MM.1S (cell line): ENCODE data around the gene C11orf54.

Experiments used
- DNase-seq: peaks from one replicate; pipeline ENCODE4 v3.0.0-alpha.2; 2015
- H2AFZ ChIP-seq: fragments of 300-600 bp; sonication (generic); 2 replicates; pipeline ENCODE4 v1.6.0; 2016; ENCODE audit warnings: antibody characterized with exemption, low read length
- H3F3A ChIP-seq: fragments of 300-600 bp; sonication (generic); 2 replicates; pipeline ENCODE4 v1.6.1; 2016; ENCODE audit warnings: mild to moderate bottlenecking, antibody characterized with exemption, low read length, moderate library complexity, mixed read lengths; ENCODE audit not compliant: insufficient read depth
- H3K27ac ChIP-seq: fragments of 300-600 bp; sonication (generic); 2 replicates; pipeline ENCODE4 v1.5.1; 2016; ENCODE audit warnings: mild to moderate bottlenecking, low read length
- H3K27me3 ChIP-seq: fragments of 300-600 bp; sonication (generic); replicated peaks from 2 replicates; pipeline ENCODE4 v1.6.0; 2016; ENCODE audit warnings: low read length; ENCODE audit not compliant: insufficient read depth
- H3K36me3 ChIP-seq: fragments of 300-600 bp; sonication (generic); replicated peaks from 2 replicates; pipeline ENCODE4 v1.6.1; 2016; ENCODE audit warnings: mild to moderate bottlenecking, low read length, mixed read lengths; ENCODE audit not compliant: insufficient read depth
- H3K4me1 ChIP-seq: fragments of 300-600 bp; sonication (generic); 2 replicates; pipeline ENCODE4 v1.6.1; 2016; ENCODE audit warnings: low read length, mixed read lengths
- H3K4me2 ChIP-seq: fragments of 300-600 bp; sonication (generic); 2 replicates; pipeline ENCODE4 v1.6.0; 2016; ENCODE audit warnings: low read depth, low read length
- H3K4me3 ChIP-seq: fragments of 300-600 bp; sonication (generic); 2 replicates; pipeline ENCODE4 v1.5.1; 2016; ENCODE audit warnings: low read length, mixed read lengths
- H3K79me2 ChIP-seq: fragments of 300-600 bp; sonication (generic); 2 replicates; pipeline ENCODE4 v1.6.1; 2016; ENCODE audit warnings: mixed run types, low read length, mixed read lengths
- H3K9ac ChIP-seq: fragments of 300-600 bp; sonication (generic); 2 replicates; pipeline ENCODE4 v1.6.1; 2016; ENCODE audit warnings: low read length, mixed read lengths
- H3K9me2 ChIP-seq: fragments of 300-600 bp; sonication (generic); replicated peaks from 2 replicates; pipeline ENCODE4 v1.6.1; 2016; ENCODE audit warnings: mild to moderate bottlenecking, low read length, mixed read lengths; ENCODE audit not compliant: insufficient read depth
- H3K9me3 ChIP-seq: fragments of 300-600 bp; sonication (generic); replicated peaks from 2 replicates; pipeline ENCODE4 v1.6.1; 2016; ENCODE audit warnings: mild to moderate bottlenecking, low read length, mixed read lengths; ENCODE audit not compliant: insufficient read depth
- H4K20me1 ChIP-seq: fragments of 300-600 bp; sonication (generic); 2 replicates; pipeline ENCODE4 v1.6.1; 2016; ENCODE audit warnings: mild to moderate bottlenecking, low read length, moderate library complexity, mixed read lengths; ENCODE audit not compliant: insufficient read depth
- EZH2 ChIP-seq: fragments of 300-600 bp; sonication (generic); optimal IDR thresholded peaks from 2 replicates; pipeline ENCODE3; 2017; ENCODE audit warnings: low read depth, mild to moderate bottlenecking, antibody characterized with exemption, low read length, mixed read lengths
- EZH2phosphoT487 ChIP-seq: fragments of 300-600 bp; sonication (generic); IDR thresholded peaks from 2 replicates; pipeline ENCODE4 v1.6.1; 2018; ENCODE audit warnings: antibody characterized with exemption, low read length
- TF ChIP-seq, protein P1 (sequence below): fragments of 300-600 bp; sonication (generic); IDR thresholded peaks from 2 replicates; pipeline ENCODE4 v1.5.1; 2016; ENCODE audit warnings: antibody characterized with exemption, low read length, mixed read lengths

The C11orf54 gene

DNA sequence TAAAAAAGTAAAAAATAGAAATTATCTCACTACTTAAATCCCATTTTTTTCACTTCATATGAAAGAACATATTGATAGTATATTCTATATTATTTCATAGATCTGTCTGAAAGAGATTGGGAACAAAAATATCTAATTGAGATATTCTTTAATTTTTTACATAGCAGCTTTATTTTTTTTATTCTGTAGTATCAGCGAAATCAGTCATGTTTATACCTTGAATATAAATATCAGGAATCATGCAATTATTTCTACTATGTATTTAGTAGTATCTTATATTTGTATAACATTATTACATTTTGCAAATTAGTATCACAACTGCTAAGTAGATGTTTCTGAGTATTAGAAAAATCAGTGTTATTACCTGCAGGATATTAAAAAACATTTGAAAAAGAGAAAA is 20.4 kb downstream of the C11orf54 start:
- Histone ChIP-seq H3K27ac (no peak overlapping the region), H3K79me2 (no peaks in the 10 kb centered on the region), H3K9ac (no peak overlapping the region), H3K36me3 (no peaks in the 10 kb centered on the region; the same call in 1 of the 2 replicates), H3K9me3 (no peaks in the 10 kb centered on the region), H3K4me1 (no peaks in the 10 kb centered on the region), H3K9me2 (no peaks in the 10 kb centered on the region), H3K4me3 (no peak overlapping the region), H3F3A (no peaks in the 10 kb centered on the region), H3K27me3 (no peaks in the 10 kb centered on the region), H4K20me1 (no peaks in the 10 kb centered on the region), H3K4me2 (no peak overlapping the region), H2AFZ (no peak overlapping the region)
- DNase-seq, result no peak
- TF ChIP-seq EZH2 (no peak), EZH2phosphoT487 (no peak)
- TF ChIP-seq, protein P1, sequence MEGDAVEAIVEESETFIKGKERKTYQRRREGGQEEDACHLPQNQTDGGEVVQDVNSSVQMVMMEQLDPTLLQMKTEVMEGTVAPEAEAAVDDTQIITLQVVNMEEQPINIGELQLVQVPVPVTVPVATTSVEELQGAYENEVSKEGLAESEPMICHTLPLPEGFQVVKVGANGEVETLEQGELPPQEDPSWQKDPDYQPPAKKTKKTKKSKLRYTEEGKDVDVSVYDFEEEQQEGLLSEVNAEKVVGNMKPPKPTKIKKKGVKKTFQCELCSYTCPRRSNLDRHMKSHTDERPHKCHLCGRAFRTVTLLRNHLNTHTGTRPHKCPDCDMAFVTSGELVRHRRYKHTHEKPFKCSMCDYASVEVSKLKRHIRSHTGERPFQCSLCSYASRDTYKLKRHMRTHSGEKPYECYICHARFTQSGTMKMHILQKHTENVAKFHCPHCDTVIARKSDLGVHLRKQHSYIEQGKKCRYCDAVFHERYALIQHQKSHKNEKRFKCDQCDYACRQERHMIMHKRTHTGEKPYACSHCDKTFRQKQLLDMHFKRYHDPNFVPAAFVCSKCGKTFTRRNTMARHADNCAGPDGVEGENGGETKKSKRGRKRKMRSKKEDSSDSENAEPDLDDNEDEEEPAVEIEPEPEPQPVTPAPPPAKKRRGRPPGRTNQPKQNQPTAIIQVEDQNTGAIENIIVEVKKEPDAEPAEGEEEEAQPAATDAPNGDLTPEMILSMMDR, result no peak

DNA sequence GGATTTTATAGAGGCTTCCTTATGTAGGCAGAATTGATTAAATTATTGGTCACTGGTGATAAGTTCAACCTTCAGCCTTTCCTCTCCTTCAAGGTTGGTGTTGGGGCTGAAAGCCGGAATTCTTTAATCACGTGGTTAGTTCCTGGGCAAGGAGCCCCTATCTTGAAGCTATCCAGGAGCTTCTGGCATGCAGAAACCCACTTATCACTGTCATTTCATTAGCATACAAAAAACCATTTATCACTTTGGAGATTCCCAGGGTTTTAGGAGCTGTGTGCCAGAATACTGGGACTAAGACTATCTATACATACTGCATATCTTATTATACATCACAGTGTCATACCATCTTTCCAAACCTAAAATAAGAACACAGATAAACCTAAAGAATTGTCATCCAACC is 24.1 kb downstream of the C11orf54 start:
- Histone ChIP-seq H4K20me1 (no peaks in the 10 kb centered on the region), H2AFZ (no peak overlapping the region), H3K9ac (no peak overlapping the region), H3K79me2 (no peaks in the 10 kb centered on the region), H3K4me3 (no peak overlapping the region), H3K9me2 (no peaks in the 10 kb centered on the region), H3K4me1 (no peaks in the 10 kb centered on the region), H3K27ac (no peak overlapping the region), H3K36me3 (no peaks in the 10 kb centered on the region; the same call in 1 of the 2 replicates), H3K9me3 (no peaks in the 10 kb centered on the region), H3K27me3 (no peaks in the 10 kb centered on the region), H3F3A (no peaks in the 10 kb centered on the region), H3K4me2 (no peak overlapping the region)
- TF ChIP-seq EZH2, result no peak
- TF ChIP-seq, protein P1, result no peak
- TF ChIP-seq EZH2phosphoT487, result no peak
- DNase-seq, result no peak

DNA sequence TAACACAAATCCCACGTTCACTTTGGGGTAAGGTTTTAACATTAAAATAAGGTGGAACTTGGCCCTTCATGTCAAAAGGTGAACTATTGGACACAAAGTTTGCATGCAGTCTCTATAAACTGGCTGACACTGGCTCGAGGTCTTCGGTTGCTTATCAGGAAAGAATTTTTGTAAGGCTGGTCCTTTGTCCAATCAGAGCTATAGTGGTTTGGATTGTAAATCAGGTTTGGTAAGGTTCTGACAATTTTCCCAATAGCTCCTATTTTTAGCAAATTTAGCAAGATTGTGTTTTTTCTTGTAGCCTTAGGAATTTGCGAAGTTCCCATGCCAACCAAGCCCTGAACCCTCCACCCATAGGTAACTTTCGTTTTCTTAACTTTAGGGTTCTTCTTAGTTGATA is 25.0 kb downstream of the C11orf54 start:
- no peaks in the 10 kb centered on the region for H3K79me2 ChIP-seq
- no peaks in the 10 kb centered on the region for H3K9me3 ChIP-seq
- H3K36me3 ChIP-seq, result no peaks in the 10 kb centered on the region; the same call in 1 of the 2 replicates
- H3K9me2 ChIP-seq, result no peaks in the 10 kb centered on the region
- H3K4me1 ChIP-seq, result no peaks in the 10 kb centered on the region
- no peaks in the 10 kb centered on the region for H3F3A ChIP-seq
- H3K4me2 ChIP-seq, result no peak overlapping the region
- H3K27ac ChIP-seq, result no peak overlapping the region
- H3K27me3 ChIP-seq, result no peaks in the 10 kb centered on the region
- no peak for DNase-seq
- no peak overlapping the region for H3K9ac ChIP-seq
- H4K20me1 ChIP-seq, result no peaks in the 10 kb centered on the region
- TF ChIP-seq, protein P1, result no peak
- H2AFZ ChIP-seq, result no peak overlapping the region
- no peak overlapping the region for H3K4me3 ChIP-seq
